Transverse colon (tissue), 4 donors: ENCODE results near the gene LIMK2. TPM values are rescaled to one million over a fixed set of nuclear protein-coding genes. Genes with fewer than 3 reads are reported as not detected.
A peak's percentile ranks its signal among the peaks of the same experiment; 100 is the strongest.

Experiments
- DNase-seq: peaks from one replicate; pipeline ENCODE4 v3.0.0-alpha.2; 2019
- H3K27ac ChIP-seq, 4 donors: fragments of 200-600 bp; sonication (generic); 2 replicates each; pipeline ENCODE4 v1.5.1; 2016 to 2018; ENCODE audit warnings: inconsistent platforms in 4 of 4
- H3K27me3 ChIP-seq: fragments of 200-600 bp; sonication (generic); 2 replicates; pipeline ENCODE4 v1.5.1; 2017; ENCODE audit warnings: inconsistent platforms
- H3K36me3 ChIP-seq, 4 donors: fragments of 200-600 bp; sonication (generic); 2 replicates each; pipeline ENCODE4 v1.5.1; 2017 to 2019; ENCODE audit warnings: inconsistent platforms in 4 of 4
- H3K4me1 ChIP-seq, 4 donors: fragments of 200-600 bp; sonication (generic); 2 replicates each; pipeline ENCODE4 v1.5.1; 2017 to 2020; ENCODE audit warnings: inconsistent platforms in 4 of 4
- H3K4me3 ChIP-seq, 4 donors: fragments of 200-600 bp; sonication (generic); 1 replicate in 1 of 4; 2 replicates in 3 of 4; pipeline versions ENCODE4 v1.5.1 to v1.6.1; 2017 to 2019; ENCODE audit warnings: inconsistent platforms in 4 of 4
- H3K9me3 ChIP-seq, 2 donors: fragments of 200-600 bp; sonication (generic); 2 replicates each; pipeline ENCODE4 v1.5.1; 2017 to 2019; ENCODE audit warnings: inconsistent platforms in 2 of 2
- CTCF ChIP-seq, 5 experiments: fragments of 200-600 bp in 3 of 5; fragments of 450-650 bp in 2 of 5; sonication (generic) in 3 of 5; IDR thresholded peaks; 1 replicate in 2 of 5; 2 replicates in 3 of 5; pipeline ENCODE4 v1.5.1; 2016 to 2017; ENCODE audit warnings: antibody characterized with exemption in 5 of 5, inconsistent platforms in 3 of 5, mild to moderate bottlenecking in 2 of 5, moderate library complexity in 1 of 5
- EP300 ChIP-seq: sonication (generic); formaldehyde crosslinking; IDR thresholded peaks from one replicate; pipeline ENCODE4 v1.6.1; 2017; ENCODE audit warnings: antibody characterized with exemption, low read depth
- POLR2A ChIP-seq: fragments of 450-650 bp; IDR thresholded peaks from one replicate; pipeline ENCODE4 v1.6.1; 2016; ENCODE audit warnings: antibody characterized with exemption, mild to moderate bottlenecking, moderate library complexity
- POLR2AphosphoS5 ChIP-seq, 3 donors: sonication (generic); formaldehyde crosslinking; IDR thresholded peaks; one replicate each; pipeline ENCODE4 v1.6.1; 2016; ENCODE audit warnings: antibody characterized with exemption in 3 of 3
- WGBS, 2 donors: methylation state at CpG; one replicate each; pipeline ENCODE4 v1.1.5; 2018; ENCODE audit warnings: low coverage in 1 of 2; 5-methylcytosine and 5-hydroxymethylcytosine counted together
- in situ Hi-C, 4 donors: fragments of 200-750 bp; cut with MboI; loops; one replicate each; pipeline versions ENCODE4 v1.15.0 to v1.15.1; 2017; ENCODE audit warnings: low sequenced_read_pairs in 3 of 4, low pct_ligation_motif_present in 1 of 4, low pct_unique_long_range_greater_than_20kb in 1 of 4
- intact Hi-C: fragments of 100-400 bp; cut with DNase I; formaldehyde crosslinking; loops from one replicate; pipeline ENCODE4 v1.15.1; 2023; ENCODE audit warnings: low total_unique reads
- total RNA-seq, 4 donors: library from RNA; depleted of rRNA; stranded (reverse); fragments of >200 nt; gene quantifications; one replicate each; pipeline ENCODE4 v1.1.0, GENCODE V29; 2016

The LIMK2 gene
- total RNA-seq, 4 donors from 2014 or later = 124 to 283 (median 210) TPM

DNA sequence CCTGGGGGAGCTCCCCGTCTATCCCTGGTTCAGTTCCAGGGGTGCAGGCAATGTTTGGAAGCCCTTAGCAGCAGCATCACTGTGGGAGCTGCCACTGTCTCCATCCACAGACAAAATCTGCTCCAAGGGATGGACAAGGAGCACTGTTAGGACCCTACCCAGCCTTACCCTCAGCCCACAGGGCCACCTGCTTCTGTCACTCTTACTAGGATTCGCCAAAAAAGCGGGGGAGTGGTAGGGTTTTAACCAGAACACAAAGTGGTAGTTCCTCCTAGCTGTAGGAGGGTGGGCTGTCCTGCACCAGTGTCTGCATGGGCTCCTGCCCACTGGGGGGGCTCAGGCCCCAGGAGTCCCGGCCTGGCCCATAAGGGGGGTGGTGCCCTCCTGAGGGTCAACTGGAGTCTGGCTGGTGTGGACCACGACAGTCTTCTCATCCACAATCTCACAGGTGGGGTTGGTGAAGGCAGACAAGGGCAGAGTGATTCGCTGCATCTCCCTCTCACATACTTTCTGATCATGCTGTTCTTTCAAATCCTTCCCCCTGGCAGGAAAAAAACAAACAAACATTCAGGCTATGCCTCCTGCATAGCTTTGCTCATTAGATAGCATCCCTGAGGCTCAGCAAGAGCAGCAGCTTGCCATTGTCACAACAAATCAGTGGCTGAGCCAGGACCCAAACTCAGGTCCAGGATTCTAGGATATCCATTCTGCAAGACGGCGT is 70.8 kb downstream of the LIMK2 start:
- no peak for DNase-seq
- TF ChIP-seq POLR2AphosphoS5 (IDR thresholded peaks at IDR 0.05) (peak in 1 of 3 donors; percentile 9), EP300 (no peak), POLR2A (no peak), CTCF (IDR thresholded peaks at IDR 0.05) (no peak)
- in situ Hi-C loops (no loop called here), intact Hi-C loops (no loop called here)
- Histone ChIP-seq H3K4me1 (peaks cover 0 to 47% (median 4%) of the 10 kb centered on the region in 4 donors), H3K27me3 (no peaks in the 10 kb centered on the region), H3K27ac (peak overlapping the region in 3 of 4 donors; percentile 10 to 51 (median 26)), H3K36me3 (peaks cover 0 to 44% (median 13%) of the 10 kb centered on the region in 4 donors), H3K9me3 (no peaks in the 10 kb centered on the region), H3K4me3 (no peak overlapping the region)
- 74% methylated on average over 8 of the region's 8 CpGs; no CpG with 5 or more reads in 1 of the 2 donors for WGBS, 2 donors

DNA sequence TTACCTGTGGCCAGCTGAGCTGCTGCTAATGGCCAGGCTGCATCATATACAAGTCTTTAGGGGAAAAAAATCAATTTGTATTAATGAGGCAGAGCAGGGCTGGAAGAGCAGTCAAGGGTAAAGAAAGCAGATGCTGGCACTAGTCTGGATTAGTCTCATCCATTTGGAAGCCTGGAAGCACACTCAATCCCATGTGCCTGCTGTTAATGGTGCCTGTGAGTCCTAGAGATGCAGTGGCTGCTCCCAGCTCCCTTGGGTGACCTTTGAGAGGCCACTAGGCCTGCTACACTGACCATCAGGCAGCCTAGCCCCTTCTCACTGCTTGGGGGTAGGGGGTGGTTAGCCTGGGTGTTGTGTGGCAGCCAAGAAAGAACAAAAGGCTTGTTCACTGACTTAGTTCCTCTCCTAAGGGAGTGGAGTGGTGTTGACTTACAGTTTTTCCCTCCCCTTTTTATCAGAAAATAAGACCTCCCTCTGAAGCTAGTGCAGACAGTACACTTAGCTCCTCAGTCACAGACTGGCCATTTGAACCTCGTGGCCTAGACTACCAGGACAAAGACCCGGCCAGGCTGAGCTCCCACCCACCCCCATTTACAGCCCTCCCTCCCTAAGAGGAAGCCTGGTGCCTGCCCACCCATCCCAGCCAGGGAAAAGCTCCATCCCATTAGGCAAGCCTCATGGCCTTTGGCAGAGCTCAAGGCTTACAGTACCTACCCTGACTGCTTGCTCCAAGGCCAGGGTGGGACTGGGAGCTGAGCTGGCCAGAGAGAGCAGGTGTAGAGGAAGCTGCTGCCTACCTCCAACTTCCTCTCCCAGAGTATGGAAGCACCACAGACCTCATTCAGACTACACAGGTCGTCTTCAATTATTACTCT is 72.4 kb downstream of the LIMK2 start:
- intact Hi-C loops (no loop called here), in situ Hi-C loops (no loop called here)
- DNase-seq = no peak
- TF ChIP-seq POLR2AphosphoS5 (IDR thresholded peaks at IDR 0.05) = peak in 1 of 3 donors; percentile 27
- TF ChIP-seq POLR2A = no peak
- Histone ChIP-seq H3K27ac (peak overlapping the region; percentile 95 to 99 (median 98)), H3K27me3 (no peaks in the 10 kb centered on the region), H3K4me1 (peaks cover 9 to 63% (median 13%) of the 10 kb centered on the region in 4 donors), H3K9me3 (no peaks in the 10 kb centered on the region), H3K36me3 (peaks cover 0 to 40% (median 13%) of the 10 kb centered on the region in 4 donors), H3K4me3 (no peak overlapping the region)
- WGBS, 2 donors = 0 to 24% methylated on average over 2 to 3 of the region's 3 CpGs

DNA sequence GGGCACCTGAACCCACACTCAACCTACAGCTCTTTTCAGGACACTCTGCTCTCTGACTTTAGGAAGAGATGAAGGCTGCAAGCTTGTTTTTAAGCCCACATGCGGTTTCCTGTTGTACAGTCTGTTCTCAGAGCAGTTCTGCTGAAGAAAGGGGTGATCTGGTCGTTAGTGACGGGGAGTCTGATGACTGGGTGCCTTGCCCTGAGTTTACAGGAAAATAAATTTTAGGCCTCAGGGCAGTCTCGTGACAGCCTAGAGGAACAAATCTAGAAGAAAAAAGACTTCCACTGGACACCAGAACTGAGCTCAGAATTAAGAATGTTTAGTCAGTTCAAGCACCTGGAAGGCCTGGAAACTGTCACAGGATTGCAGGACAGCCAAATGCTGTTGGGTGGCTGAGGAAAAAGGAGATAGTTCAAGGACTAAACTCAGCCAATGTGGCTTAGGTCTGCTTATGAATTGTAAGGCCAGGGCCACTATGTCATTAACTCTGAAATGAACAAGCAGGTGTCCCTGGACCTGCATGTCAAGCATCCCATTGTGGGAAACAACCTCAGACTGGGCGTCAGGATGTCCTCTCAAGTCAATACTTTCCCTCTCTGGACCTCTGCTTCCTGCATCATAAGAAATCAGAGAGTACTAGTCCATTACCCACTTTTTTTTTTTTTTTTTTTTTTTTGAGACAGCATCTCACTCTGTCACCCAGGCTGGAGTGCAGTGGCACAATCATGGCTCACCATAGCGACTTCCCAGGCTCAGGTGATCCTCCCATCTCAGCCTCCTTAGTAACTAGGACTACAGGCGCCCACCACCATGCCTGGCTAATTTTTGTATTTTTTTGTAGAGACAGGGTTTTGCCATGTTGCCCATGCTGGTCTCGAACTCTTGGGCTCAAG is 74.5 kb downstream of the LIMK2 start:
- Histone ChIP-seq H3K4me1 (peaks cover 17 to 71% (median 22%) of the 10 kb centered on the region in 4 donors), H3K4me3 (no peak overlapping the region), H3K27ac (peak overlapping the region; percentile 95 to 99 (median 98)), H3K27me3 (no peaks in the 10 kb centered on the region), H3K9me3 (no peaks in the 10 kb centered on the region), H3K36me3 (peaks cover 0 to 26% (median 8%) of the 10 kb centered on the region in 4 donors)
- TF ChIP-seq CTCF (IDR thresholded peaks at IDR 0.05) (no peak), EP300 (peak; percentile 83), POLR2A (peak; percentile 53), POLR2AphosphoS5 (IDR thresholded peaks at IDR 0.05) (peak in 2 of 3 donors; percentile 55 to 66)
- intact Hi-C loops (no loop called here), in situ Hi-C loops (no loop called here)
- DNase-seq = peak; percentile 56
- whole genome bisulfite sequencing, 2 donors = 74 to 78% methylated on average over 4 to 8 of the region's 8 CpGs

DNA sequence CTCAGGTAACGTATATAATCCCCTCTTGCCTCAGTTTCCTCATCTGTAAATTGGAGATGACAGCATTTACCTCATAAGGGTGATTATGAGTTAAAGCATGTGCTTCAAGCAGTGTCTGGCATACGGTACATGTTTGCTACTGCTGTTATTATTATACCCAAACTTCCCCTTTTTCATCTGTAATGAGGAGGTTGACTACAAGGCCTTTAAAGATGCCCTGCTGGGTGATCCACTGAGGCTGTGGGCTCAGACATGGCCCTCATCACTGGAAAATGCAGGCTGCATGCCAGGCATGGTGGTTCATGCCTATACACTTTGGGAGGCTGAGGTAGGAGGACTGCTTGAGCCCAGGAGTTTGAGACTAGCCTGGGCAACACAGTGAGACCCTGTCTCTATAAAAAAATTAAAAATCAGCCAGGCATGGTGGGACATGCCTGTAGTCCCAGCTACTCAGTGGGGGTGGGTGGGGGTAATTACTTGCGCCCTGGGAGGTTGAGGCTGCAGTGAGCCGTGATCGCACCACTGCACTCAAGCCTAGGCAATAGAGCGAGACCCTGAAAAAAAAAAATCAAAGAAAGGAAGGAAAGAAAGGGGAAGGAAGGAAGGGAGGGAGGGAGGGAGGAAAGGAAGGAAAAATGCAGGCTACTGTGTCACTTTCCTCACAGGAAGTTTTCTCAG is 75.9 kb downstream of the LIMK2 start:
- H3K4me3 ChIP-seq = peak overlapping the region in 1 of 4 donors; percentile 70
- peak overlapping the region; percentile 95 to 99 (median 98) for H3K27ac ChIP-seq
- intact Hi-C loops (no loop called here), in situ Hi-C loops (no loop called here)
- H3K27me3 ChIP-seq = no peaks in the 10 kb centered on the region
- peaks cover 21 to 67% (median 29%) of the 10 kb centered on the region in 4 donors for H3K4me1 ChIP-seq
- H3K9me3 ChIP-seq = no peaks in the 10 kb centered on the region
- TF ChIP-seq CTCF (IDR thresholded peaks at IDR 0.05) (no peak), POLR2AphosphoS5 (IDR thresholded peaks at IDR 0.05) (peak in 2 of 3 donors; percentile 5 to 28), POLR2A (peak; percentile 9)
- DNase-seq = no peak
- H3K36me3 ChIP-seq = peaks cover 0 to 12% (median 2%) of the 10 kb centered on the region in 4 donors
- WGBS, 2 donors = 70 to 77% methylated on average over 2 to 6 of the region's 6 CpGs
